NT2/D1 (cell line): ENCODE measurements around the gene FAM170B.

Source experiments
- DNase-seq: peaks from one replicate; pipeline ENCODE4 v3.0.0-alpha.2; 2011; ENCODE audit warnings: low read depth, low spot score
- H3K27me3 ChIP-seq: 2 replicates; pipeline ENCODE4 v1.6.0; 2011; ENCODE audit warnings: mild to moderate bottlenecking; ENCODE audit not compliant: insufficient read length, insufficient read depth
- H3K36me3 ChIP-seq: 2 replicates; pipeline ENCODE4 v1.6.1; 2011; ENCODE audit warnings: mild to moderate bottlenecking, low read length, mixed read lengths; ENCODE audit not compliant: insufficient read depth, insufficient read length
- H3K4me1 ChIP-seq: 2 replicates; pipeline ENCODE4 v1.5.1; 2011; ENCODE audit not compliant: insufficient read depth, insufficient read length
- H3K4me3 ChIP-seq: 2 replicates; pipeline ENCODE4 v1.5.1; 2011; ENCODE audit warnings: low read depth; ENCODE audit not compliant: insufficient read length
- H3K9ac ChIP-seq: 2 replicates; pipeline ENCODE4 v1.6.0; 2011; ENCODE audit warnings: low read depth; ENCODE audit not compliant: insufficient read length
- H3K9me3 ChIP-seq: 2 replicates; pipeline ENCODE4 v1.5.1; 2011; ENCODE audit warnings: mild to moderate bottlenecking, low read length; ENCODE audit not compliant: insufficient read depth
- SUZ12 ChIP-seq: IDR thresholded peaks from 2 replicates; pipeline ENCODE4 v1.6.1; 2011; ENCODE audit not compliant: insufficient read length, insufficient read depth; ENCODE audit errors: extremely low read depth
- YY1 ChIP-seq: IDR thresholded peaks from 2 replicates; pipeline ENCODE4 v1.6.1; 2011; ENCODE audit not compliant: insufficient read length, insufficient read depth
- ZNF274 ChIP-seq: IDR thresholded peaks from 2 replicates; pipeline ENCODE4 v1.6.1; 2011; ENCODE audit warnings: mild to moderate bottlenecking, low read depth, low read length

The FAM170B gene

DNA sequence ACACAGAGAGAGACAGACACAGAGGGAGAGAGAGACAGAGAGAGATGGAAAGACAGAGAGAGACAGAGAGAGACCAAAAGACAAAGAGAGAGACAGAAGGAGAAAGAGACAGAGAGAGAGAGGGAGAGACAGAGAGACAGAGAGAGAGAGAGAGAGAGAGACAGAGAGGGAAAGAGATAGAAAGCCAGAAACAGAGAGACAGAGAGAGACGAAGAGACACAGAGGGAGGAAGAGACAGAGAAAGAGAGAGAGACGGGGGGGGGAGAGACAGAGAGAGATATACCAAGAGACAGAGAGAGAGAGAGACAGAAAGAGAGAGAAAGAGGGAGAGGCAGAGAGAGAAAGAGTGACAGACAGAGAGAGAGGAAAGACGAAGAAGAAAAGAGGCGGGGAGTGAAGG lies 28.7 kb downstream of the FAM170B start:
- H3K9ac ChIP-seq: no peak overlapping the region
- TF ChIP-seq YY1: no peak
- no peak for TF ChIP-seq SUZ12
- no peak for TF ChIP-seq ZNF274
- H3K27me3 ChIP-seq: no peaks in the 10 kb centered on the region
- H3K4me1 ChIP-seq: peaks cover 2% of the 10 kb centered on the region
- no peaks in the 10 kb centered on the region for H3K36me3 ChIP-seq
- H3K9me3 ChIP-seq: no peaks in the 10 kb centered on the region
- DNase-seq: no peak
- no peak overlapping the region for H3K4me3 ChIP-seq

DNA sequence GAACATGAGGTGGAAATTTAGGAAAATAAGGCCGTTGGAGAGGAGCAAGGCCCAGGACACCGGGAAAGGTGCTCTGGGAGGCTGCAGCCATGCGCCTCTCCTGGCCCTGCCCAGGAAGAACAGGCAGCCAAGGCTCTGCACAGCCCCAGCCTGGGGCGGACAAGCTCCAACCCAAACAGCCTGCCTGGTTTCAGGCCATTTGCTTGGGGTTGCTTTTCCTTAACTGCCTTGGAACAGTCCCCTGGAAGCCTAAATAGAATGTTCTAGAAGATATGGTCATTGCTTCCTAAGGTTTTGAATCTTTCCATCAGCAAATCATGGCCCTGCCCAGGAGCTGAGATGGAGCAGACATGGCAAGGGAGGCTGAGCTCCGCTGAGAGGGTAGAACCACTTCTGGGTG lies 29.5 kb downstream of the FAM170B start:
- TF ChIP-seq SUZ12: no peak
- TF ChIP-seq ZNF274: no peak
- no peak for TF ChIP-seq YY1
- H3K27me3 ChIP-seq: no peaks in the 10 kb centered on the region
- no peaks in the 10 kb centered on the region for H3K9me3 ChIP-seq

DNA sequence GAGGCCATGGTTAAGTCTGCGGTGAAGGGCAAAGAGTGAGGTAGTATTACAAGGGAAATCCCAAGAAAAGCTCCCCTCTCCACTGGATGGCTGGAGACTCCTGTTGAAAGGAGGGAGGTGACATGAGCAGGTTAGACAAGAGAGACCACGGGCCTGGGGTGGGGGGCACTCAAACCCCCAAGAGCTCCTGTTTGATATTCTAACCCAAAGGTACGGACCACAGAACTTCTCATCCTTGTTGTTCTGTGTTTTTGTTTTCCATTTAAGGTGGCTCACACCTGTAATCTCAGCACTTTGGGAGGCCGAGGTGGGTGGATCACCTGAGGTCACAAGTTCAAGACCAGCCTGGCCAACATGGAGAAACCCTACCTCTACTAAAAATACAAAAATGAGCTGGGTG lies 30.1 kb downstream of the FAM170B start:
- Histone ChIP-seq H3K9me3 (no peaks in the 10 kb centered on the region), H3K4me1 (no peaks in the 10 kb centered on the region), H3K27me3 (no peaks in the 10 kb centered on the region), H3K4me3 (no peak overlapping the region), H3K36me3 (no peaks in the 10 kb centered on the region), H3K9ac (no peak overlapping the region)
- DNase-seq: no peak
- no peak for TF ChIP-seq YY1
- TF ChIP-seq SUZ12: no peak
- TF ChIP-seq ZNF274: no peak

More for the DNA sequence above, 29.5 kb downstream of the FAM170B start:
- Histone ChIP-seq H3K9ac (no peak overlapping the region), H3K36me3 (no peaks in the 10 kb centered on the region), H3K4me3 (no peak overlapping the region), H3K4me1 (no peaks in the 10 kb centered on the region)
- no peak for DNase-seq

DNA sequence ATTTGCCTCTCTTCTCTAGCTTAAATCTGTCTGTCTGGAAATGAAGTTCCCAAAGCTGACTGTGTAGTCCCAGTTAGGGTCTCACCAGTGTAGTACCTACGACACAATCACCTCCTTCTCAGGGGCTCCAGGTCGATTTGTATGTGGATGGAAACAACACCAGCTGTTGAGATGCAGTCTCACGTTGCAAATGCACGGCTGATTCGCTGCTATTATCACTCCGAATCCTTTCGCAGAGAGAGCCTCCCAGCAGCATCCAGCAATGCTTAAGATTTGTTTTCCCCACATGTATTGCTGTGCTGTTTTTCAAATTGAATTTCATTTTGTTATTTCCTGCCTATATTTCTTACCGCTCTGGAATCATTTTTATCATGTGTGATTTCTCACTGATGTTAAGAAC lies 34.8 kb downstream of the FAM170B start:
- Histone ChIP-seq H3K4me3 (no peak overlapping the region), H3K9me3 (no peaks in the 10 kb centered on the region), H3K27me3 (no peaks in the 10 kb centered on the region), H3K36me3 (no peaks in the 10 kb centered on the region), H3K4me1 (no peaks in the 10 kb centered on the region), H3K9ac (no peak overlapping the region)
- no peak for TF ChIP-seq YY1
- no peak for TF ChIP-seq ZNF274
- no peak for TF ChIP-seq SUZ12
- no peak for DNase-seq

DNA sequence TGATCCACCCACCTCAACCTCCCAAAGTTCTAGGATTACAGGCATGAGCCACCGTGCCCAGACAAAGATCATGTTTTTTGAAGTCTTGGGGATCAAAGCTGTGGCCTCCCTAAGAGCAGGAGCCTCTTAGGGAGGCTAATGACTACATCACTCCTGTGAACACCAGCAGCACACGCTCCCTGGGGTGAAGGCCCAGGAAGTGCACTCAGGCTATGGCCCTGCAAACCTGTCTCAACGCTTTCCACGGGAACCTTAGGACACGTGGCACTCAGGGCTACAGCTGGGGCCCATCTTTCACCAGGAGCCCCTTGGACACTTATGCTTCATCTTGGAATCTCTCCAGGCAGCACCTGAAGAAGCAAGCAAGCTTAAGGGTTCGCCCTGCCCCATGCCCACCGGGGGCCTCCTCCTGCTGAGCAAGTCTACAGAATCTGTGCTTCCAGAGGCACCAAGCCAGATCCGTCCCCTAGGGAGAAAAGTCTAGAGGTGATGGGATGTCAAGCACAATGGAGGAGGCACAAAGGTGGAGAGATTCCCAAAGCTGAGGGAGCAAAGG lies 36.9 kb downstream of the FAM170B start:
- no peak for TF ChIP-seq YY1
- TF ChIP-seq ZNF274: no peak
- TF ChIP-seq SUZ12: no peak
- Histone ChIP-seq H3K4me3 (no peak overlapping the region), H3K4me1 (no peaks in the 10 kb centered on the region), H3K27me3 (no peaks in the 10 kb centered on the region), H3K9ac (no peak overlapping the region), H3K9me3 (no peaks in the 10 kb centered on the region), H3K36me3 (no peaks in the 10 kb centered on the region)
- no peak for DNase-seq

DNA sequence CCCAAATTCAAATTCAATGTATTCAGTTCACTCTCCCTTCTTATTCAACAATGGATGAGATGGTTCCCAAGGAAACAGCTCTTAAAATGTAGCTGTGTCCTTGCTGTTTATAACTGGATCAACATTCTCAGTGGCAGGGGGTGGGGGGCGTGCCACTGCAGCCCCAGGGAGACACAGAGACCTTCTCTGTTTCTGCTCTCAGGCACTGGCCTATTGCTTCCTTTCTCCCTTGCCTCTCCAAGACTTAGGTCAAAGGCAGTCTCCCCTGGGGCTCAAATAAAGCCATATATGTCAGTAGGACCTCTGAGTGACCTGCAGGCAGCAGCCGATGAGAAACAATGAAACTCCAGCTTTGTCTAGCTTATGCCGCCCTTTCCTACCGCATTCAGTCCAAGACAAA lies 39.2 kb downstream of the FAM170B start:
- Histone ChIP-seq H3K4me3 (no peak overlapping the region), H3K9ac (no peak overlapping the region), H3K9me3 (no peaks in the 10 kb centered on the region), H3K4me1 (no peaks in the 10 kb centered on the region), H3K27me3 (no peaks in the 10 kb centered on the region), H3K36me3 (no peaks in the 10 kb centered on the region)
- no peak for TF ChIP-seq SUZ12
- no peak for TF ChIP-seq YY1
- no peak for TF ChIP-seq ZNF274
- no peak for DNase-seq

DNA sequence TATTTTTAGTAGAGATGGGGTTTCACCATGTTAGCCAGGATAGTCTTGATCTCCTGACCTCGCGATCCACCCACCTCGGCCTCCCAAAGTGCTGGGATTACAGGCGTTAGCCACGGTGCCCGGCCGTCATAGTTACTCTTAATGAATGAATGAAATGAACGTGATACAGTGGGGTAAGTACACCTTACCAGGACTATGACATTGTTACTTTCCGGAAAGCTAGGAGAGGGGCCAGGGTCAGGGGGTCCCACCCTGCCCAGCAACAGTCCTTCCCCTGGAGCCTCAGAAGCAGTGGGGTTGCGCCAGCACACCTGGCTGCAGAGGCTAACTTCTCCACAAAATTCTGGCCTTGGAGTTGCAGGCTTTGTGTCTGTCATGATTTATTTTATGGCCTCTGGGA lies 39.9 kb downstream of the FAM170B start:
- Histone ChIP-seq H3K9ac (no peak overlapping the region), H3K4me1 (no peaks in the 10 kb centered on the region), H3K36me3 (no peaks in the 10 kb centered on the region), H3K27me3 (no peaks in the 10 kb centered on the region), H3K4me3 (no peak overlapping the region), H3K9me3 (no peaks in the 10 kb centered on the region)
- DNase-seq: no peak
- no peak for TF ChIP-seq ZNF274
- no peak for TF ChIP-seq YY1
- no peak for TF ChIP-seq SUZ12

DNA sequence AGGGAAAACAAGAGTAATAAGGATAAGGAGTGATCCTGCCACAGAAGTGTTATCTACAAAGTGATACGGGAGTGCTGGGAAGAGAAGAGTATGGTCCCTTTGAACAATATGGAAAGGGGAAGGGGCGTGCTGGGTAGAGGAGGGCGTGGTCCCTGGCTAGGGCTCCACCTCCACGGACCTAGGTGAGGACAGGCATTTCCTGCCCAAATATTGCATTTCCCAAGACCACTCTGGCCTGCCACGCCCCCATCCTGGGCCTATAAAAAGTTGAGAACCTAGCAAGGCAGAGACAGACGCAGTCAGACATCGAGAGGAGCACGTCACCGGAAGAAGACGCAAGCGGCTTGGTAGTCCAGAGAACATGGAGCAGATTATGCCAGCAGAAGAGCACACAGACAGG lies 41.3 kb downstream of the FAM170B start:
- DNase-seq: no peak
- Histone ChIP-seq H3K36me3 (no peaks in the 10 kb centered on the region), H3K9me3 (peaks cover 2% of the 10 kb centered on the region), H3K9ac (no peak overlapping the region), H3K27me3 (no peaks in the 10 kb centered on the region), H3K4me1 (peaks cover 6% of the 10 kb centered on the region), H3K4me3 (no peak overlapping the region)
- TF ChIP-seq SUZ12 (no peak), ZNF274 (no peak), YY1 (no peak)
